ENCODE results near the gene HNRNPUL1. TPM values are rescaled to one million over a fixed set of nuclear protein-coding genes. Genes with fewer than 3 reads are reported as not detected.

Gene HNRNPUL1
- total RNA-seq, 1 experiment from 2014 or later, result 315 TPM

- H3K4me1 Mint-ChIP-seq, result peaks cover 22 to 26% of the 10 kb centered on the region in 2 experiments
- H3K27me3 ChIP-seq (ENCODE audit: insufficient read depth, low read length), result no peaks in the 10 kb centered on the region
- H3K4me1 ChIP-seq (ENCODE audit: insufficient read depth, low read length), result no peaks in the 10 kb centered on the region
- H3K79me2 ChIP-seq (ENCODE audit: insufficient read depth, low read length), result peaks cover 28% of the 10 kb centered on the region
- no peak overlapping the region for H3K4me2 ChIP-seq (ENCODE audit: insufficient read depth, insufficient read length, low read length)
- H2AFZ ChIP-seq (ENCODE audit: low read length), result no peak overlapping the region
- H3K4me3 Mint-ChIP-seq, result no peak overlapping the region
- H3K14ac ChIP-seq (ENCODE audit: insufficient read depth, low read length), result no peak overlapping the region
- H3T11ph ChIP-seq (ENCODE audit: low read length), result no peak overlapping the region
- H3K23me2 ChIP-seq (ENCODE audit: insufficient read length, low read depth, low read length, poor library complexity, severe bottlenecking), result peaks cover 10% of the 10 kb centered on the region
- TF ChIP-seq, protein P1, sequence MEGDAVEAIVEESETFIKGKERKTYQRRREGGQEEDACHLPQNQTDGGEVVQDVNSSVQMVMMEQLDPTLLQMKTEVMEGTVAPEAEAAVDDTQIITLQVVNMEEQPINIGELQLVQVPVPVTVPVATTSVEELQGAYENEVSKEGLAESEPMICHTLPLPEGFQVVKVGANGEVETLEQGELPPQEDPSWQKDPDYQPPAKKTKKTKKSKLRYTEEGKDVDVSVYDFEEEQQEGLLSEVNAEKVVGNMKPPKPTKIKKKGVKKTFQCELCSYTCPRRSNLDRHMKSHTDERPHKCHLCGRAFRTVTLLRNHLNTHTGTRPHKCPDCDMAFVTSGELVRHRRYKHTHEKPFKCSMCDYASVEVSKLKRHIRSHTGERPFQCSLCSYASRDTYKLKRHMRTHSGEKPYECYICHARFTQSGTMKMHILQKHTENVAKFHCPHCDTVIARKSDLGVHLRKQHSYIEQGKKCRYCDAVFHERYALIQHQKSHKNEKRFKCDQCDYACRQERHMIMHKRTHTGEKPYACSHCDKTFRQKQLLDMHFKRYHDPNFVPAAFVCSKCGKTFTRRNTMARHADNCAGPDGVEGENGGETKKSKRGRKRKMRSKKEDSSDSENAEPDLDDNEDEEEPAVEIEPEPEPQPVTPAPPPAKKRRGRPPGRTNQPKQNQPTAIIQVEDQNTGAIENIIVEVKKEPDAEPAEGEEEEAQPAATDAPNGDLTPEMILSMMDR (conservative IDR thresholded peaks at IDR 0.05), result no peak
- H4K5ac ChIP-seq (ENCODE audit: insufficient read length, low read depth, low read length), result no peak overlapping the region
- H2BK15ac ChIP-seq (ENCODE audit: low read depth, low read length), result no peak overlapping the region
- H2BK120ac ChIP-seq (ENCODE audit: low read depth, low read length, poor library complexity, severe bottlenecking), result no peak overlapping the region
- no peak overlapping the region for H3K18ac ChIP-seq (ENCODE audit: insufficient read length, low read depth, low read length)
- no peak overlapping the region for H3K4ac ChIP-seq (ENCODE audit: low read depth, low read length)
- no peaks in the 10 kb centered on the region for H3K9me3 ChIP-seq (ENCODE audit: control insufficient read depth, low read depth, low read length)
- H3K27ac ChIP-seq (ENCODE audit: insufficient read length, low read depth, low read length), result no peak overlapping the region
- no peak overlapping the region for H3K56ac ChIP-seq (ENCODE audit: insufficient read length, low read depth, low read length)
- no peaks in the 10 kb centered on the region; the same call in 1 of the 2 replicates for H3K27me3 Mint-ChIP-seq (ENCODE audit: low read depth)
- no peak overlapping the region for H3K23ac ChIP-seq (ENCODE audit: insufficient read length, low read depth, low read length)
- peaks cover 11% of the 10 kb centered on the region for H3K79me1 ChIP-seq (ENCODE audit: insufficient read depth, low read depth, low read length, poor library complexity, severe bottlenecking)
- H3K9ac ChIP-seq (ENCODE audit: extremely low read depth, insufficient read length, low read length), result no peak overlapping the region
- H2BK5ac ChIP-seq (ENCODE audit: insufficient read length, low read length), result no peak overlapping the region
- no peak overlapping the region for H2AK5ac ChIP-seq (ENCODE audit: insufficient read length, low read length)
- H2BK12ac ChIP-seq (ENCODE audit: insufficient read length, low read depth, low read length), result no peak overlapping the region
- H2BK20ac ChIP-seq (ENCODE audit: low read depth, low read length, poor library complexity, severe bottlenecking), result no peak overlapping the region
- H3K9me3 Mint-ChIP-seq, result no peaks in the 10 kb centered on the region; a peak in 1 of 5 replicates
- no peak overlapping the region for H4K91ac ChIP-seq (ENCODE audit: insufficient read length, low read depth, low read length)
- H4K20me1 ChIP-seq (ENCODE audit: control insufficient read depth, insufficient read depth, insufficient read length), result no peaks in the 10 kb centered on the region
- no peak overlapping the region for H4K8ac ChIP-seq (replicated peaks; ENCODE audit: insufficient read length, low read depth, low read length)
- DNase-seq, result no peak
- H3K36me3 Mint-ChIP-seq (ENCODE audit: insufficient read depth in 1 of 3, low read depth in 3 of 3), result peaks cover 50 to 88% (median 77%) of the 10 kb centered on the region in 3 experiments
- WGBS (ENCODE audit: extremely low coverage, insufficient read length, low lambda C conversion rate), result no CpG with 5 or more reads among the region's 2 CpGs
- H3K27ac Mint-ChIP-seq, result no peak overlapping the region
Measured at GRCh38 chr19:41269055-41269454, 4.9 kb downstream of the HNRNPUL1 start.

Data from H9 (cell line).